Upper lobe of right lung (tissue), 1 donor: ENCODE results near the gene IQSEC1. TPM values are rescaled to one million over a fixed set of nuclear protein-coding genes. Genes with fewer than 3 reads are reported as not detected.

Experiments
- ATAC-seq: fragments of 200-7000 bp; cut with Tn5 transposase; one replicate; pipeline ENCODE4 v1.9.1; 2020; ENCODE audit warnings: mild to moderate bottlenecking, moderate library complexity
- DNase-seq: peaks from one replicate; pipeline ENCODE4 v3.0.0-alpha.2; 2020
- H3K27ac ChIP-seq: fragments of 200-600 bp; one replicate; pipeline ENCODE4 v1.8.0; 2022
- H3K27me3 ChIP-seq: fragments of 200-600 bp; one replicate; pipeline ENCODE4 v1.8.0; 2022; ENCODE audit warnings: mild to moderate bottlenecking
- H3K36me3 ChIP-seq: fragments of 200-600 bp; one replicate; pipeline ENCODE4 v1.8.0; 2022
- H3K4me1 ChIP-seq: fragments of 200-600 bp; one replicate; pipeline ENCODE4 v1.8.0; 2022
- H3K4me3 ChIP-seq: fragments of 200-600 bp; one replicate; pipeline ENCODE4 v1.8.0; 2022; ENCODE audit warnings: mild to moderate bottlenecking
- H3K9me3 ChIP-seq: fragments of 200-600 bp; one replicate; pipeline ENCODE4 v1.8.0; 2022
- intact Hi-C: fragments of 100-400 bp; cut with DNase I; formaldehyde crosslinking; loops from one replicate; pipeline ENCODE4 v1.11.0; 2022
- total RNA-seq: library from RNA; stranded (reverse); fragmentation: NEBNext Ultra II Directional; extraction: Animal tissue kit (Norgen Biotek cat#: 25700); gene quantifications from one replicate; pipeline ENCODE4 v1.2.1, GENCODE V29; 2021
- TF ChIP-seq, protein P1 (sequence below): fragments of 200-600 bp; IDR thresholded peaks from one replicate; pipeline ENCODE4 v1.8.0; 2022; ENCODE audit warnings: antibody characterized with exemption
- donor health status: DM: no; HTN: yes; CAD: no; lungs with severe emphysema.

The IQSEC1 gene
- total RNA-seq, 1 donor from 2014 or later = 61.6 TPM

DNA sequence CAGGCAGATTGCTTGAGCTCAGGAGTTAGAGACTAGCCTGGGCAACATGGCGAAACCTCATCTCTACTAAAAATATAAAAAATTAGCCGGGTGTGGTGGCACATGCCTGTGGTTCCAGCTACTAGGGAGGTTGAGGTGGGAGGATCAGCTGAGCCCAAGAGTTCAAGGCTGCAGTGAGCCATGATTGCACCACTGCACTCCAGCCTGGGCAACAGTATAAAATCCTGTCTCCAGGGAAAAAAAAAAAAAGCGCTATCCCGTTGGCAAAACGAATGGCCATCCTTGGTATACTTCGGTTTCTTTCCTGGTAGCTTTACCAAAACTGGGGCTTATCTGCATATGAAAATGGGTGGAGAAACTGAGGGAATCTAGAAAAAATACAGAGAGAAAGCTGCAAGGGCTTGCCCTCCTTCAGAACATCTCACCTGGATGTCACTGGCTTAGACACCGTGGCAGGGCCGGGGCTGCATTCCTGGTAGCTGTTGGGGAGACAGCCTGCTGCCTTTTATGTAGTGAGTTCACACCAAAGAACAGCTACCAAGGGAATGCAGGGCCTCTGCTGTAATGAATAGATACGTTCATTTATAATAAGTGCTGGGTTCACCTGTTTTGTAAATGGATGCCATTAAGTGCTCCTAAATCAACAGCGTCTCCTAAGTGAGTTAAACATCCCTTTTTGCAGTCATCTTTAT, 96.0 kb downstream of the IQSEC1 start:
- intact Hi-C loops = no loop called here
- H3K4me1 ChIP-seq = no peaks in the 10 kb centered on the region
- TF ChIP-seq, protein P1, sequence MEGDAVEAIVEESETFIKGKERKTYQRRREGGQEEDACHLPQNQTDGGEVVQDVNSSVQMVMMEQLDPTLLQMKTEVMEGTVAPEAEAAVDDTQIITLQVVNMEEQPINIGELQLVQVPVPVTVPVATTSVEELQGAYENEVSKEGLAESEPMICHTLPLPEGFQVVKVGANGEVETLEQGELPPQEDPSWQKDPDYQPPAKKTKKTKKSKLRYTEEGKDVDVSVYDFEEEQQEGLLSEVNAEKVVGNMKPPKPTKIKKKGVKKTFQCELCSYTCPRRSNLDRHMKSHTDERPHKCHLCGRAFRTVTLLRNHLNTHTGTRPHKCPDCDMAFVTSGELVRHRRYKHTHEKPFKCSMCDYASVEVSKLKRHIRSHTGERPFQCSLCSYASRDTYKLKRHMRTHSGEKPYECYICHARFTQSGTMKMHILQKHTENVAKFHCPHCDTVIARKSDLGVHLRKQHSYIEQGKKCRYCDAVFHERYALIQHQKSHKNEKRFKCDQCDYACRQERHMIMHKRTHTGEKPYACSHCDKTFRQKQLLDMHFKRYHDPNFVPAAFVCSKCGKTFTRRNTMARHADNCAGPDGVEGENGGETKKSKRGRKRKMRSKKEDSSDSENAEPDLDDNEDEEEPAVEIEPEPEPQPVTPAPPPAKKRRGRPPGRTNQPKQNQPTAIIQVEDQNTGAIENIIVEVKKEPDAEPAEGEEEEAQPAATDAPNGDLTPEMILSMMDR = no peak
- no peak overlapping the region for H3K27ac ChIP-seq
- H3K9me3 ChIP-seq = no peaks in the 10 kb centered on the region
- DNase-seq = no peak
- ATAC-seq = no peak
- H3K27me3 ChIP-seq = no peaks in the 10 kb centered on the region
- no peak overlapping the region for H3K4me3 ChIP-seq
- H3K36me3 ChIP-seq = no peaks in the 10 kb centered on the region

DNA sequence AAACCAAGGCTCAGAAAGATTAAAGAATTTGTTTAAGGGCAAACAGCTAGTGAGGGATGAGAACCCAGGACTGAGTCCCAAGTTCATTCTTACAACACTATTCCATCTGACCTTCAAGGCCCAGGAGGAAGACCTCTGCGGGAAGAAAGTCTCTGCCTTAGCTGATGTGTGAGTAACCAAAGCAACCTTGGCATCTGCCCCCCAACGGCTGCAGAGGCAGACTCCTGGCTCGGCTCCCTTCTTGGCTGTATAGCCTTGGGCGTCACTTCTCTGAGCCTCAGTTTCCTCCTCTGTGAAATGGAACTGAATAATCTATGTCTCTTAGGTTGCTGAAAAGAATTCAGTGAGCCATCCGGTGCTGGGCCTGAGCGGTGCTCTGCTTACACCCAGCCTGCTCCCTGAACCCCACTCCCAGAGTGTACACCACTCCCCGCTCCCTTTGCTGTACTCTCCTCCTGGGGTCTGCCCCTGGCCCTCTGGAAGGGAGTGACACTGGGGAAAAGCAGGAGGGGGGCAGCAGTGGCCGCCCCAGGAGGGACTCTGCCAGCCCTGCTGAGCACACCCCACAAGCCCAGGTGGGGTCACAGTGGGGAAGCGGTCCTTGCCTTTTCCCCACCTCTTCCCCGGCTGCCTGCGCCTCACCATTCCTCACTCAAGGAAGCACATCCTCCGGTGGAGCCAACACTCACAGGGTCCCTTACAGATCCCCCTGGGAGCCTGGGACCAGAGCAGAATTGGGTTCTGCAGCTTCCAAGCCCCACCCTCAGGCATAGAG, 97.3 kb downstream of the IQSEC1 start:
- DNase-seq = no peak
- no peaks in the 10 kb centered on the region for H3K9me3 ChIP-seq
- H3K27me3 ChIP-seq = no peaks in the 10 kb centered on the region
- H3K4me3 ChIP-seq = no peak overlapping the region
- ATAC-seq = no peak
- no peaks in the 10 kb centered on the region for H3K36me3 ChIP-seq
- H3K4me1 ChIP-seq = no peaks in the 10 kb centered on the region
- H3K27ac ChIP-seq = no peak overlapping the region
- TF ChIP-seq, protein P1 = no peak
- intact Hi-C loops = no loop called here

DNA sequence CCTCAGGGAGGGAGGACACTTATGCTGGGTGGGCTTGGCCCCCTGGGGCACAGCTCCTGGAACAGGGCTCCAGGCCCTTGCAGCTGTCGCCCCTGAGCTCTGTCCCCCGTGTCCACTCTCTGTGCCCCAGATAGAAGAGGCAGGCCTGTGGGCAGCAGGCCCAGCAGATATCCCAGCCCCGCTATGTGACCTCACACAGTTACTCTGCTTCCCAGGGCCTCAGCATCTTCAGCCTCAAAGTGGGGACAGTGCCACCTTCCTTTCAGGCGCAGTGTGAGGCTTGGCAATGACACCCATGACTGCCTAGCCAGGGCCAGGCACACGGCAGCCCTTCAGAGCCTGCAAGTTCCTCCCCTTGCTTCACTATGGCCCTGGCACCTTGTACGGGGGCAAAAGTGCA, 98.4 kb downstream of the IQSEC1 start:
- Histone ChIP-seq H3K27ac (no peak overlapping the region), H3K36me3 (no peaks in the 10 kb centered on the region), H3K4me1 (no peaks in the 10 kb centered on the region), H3K4me3 (no peak overlapping the region), H3K27me3 (no peaks in the 10 kb centered on the region), H3K9me3 (no peaks in the 10 kb centered on the region)
- DNase-seq = no peak
- no peak for ATAC-seq
- intact Hi-C loops = no loop called here
- TF ChIP-seq, protein P1 = no peak

DNA sequence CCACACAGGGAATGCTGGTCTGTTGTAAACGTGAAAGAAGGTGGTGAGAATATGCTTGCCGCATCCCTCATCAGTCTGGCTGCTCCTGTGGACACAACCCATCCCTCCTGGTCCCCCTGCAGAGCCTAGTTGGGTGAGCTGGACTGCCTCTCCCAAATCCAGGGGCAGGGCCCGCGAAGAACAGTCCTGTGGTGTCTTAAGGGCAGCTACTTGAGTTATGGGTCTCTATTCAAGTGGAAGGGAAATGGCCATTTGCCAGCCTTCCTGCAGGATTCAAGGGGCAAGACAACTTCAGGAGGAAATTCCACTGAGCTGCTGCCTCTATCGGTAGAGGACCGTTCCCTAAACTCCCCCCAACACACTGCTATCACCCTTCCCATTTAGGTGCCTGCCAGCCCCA, 98.9 kb downstream of the IQSEC1 start:
- H3K4me1 ChIP-seq = no peaks in the 10 kb centered on the region
- intact Hi-C loops = no loop called here
- H3K36me3 ChIP-seq = no peaks in the 10 kb centered on the region
- H3K4me3 ChIP-seq = no peak overlapping the region
- H3K9me3 ChIP-seq = no peaks in the 10 kb centered on the region
- DNase-seq (no peak), ATAC-seq (no peak)
- TF ChIP-seq, protein P1 = no peak
- H3K27me3 ChIP-seq = no peaks in the 10 kb centered on the region
- no peak overlapping the region for H3K27ac ChIP-seq

DNA sequence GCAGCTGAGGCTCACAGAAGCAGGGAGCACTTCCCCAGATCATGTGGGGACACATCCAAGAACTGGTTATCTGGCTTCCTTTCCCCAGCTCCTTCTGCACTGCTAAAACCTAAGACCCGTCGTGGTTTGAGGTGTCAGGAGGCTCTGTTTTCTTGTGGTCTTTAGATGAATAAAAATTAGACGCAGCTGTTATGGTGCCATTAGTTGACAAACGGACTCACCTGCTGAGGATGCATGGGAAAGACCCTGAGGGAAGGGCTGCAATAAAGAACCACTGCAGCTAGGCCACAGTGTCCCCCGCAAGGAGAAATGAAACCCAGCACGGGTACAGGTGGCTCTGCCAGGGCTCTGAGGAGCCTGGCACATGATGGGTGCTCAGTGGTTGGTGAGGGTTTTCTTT, 99.4 kb downstream of the IQSEC1 start:
- ATAC-seq = no peak
- intact Hi-C loops = no loop called here
- Histone ChIP-seq H3K36me3 (no peaks in the 10 kb centered on the region), H3K4me3 (no peak overlapping the region), H3K27me3 (no peaks in the 10 kb centered on the region), H3K9me3 (no peaks in the 10 kb centered on the region), H3K27ac (no peak overlapping the region), H3K4me1 (no peaks in the 10 kb centered on the region)
- TF ChIP-seq, protein P1 = no peak
- DNase-seq = no peak
